GM12872 (cell line): ENCODE results near the gene ORMDL2.

ENCODE experiments used
- TF ChIP-seq, protein P1 (sequence below): IDR thresholded peaks from 3 replicates; pipeline ENCODE4 v1.5.1; 2011; ENCODE audit warnings: low read depth, mild to moderate bottlenecking, low read length, moderate library complexity; ENCODE audit not compliant: insufficient read depth

The ORMDL2 gene

DNA sequence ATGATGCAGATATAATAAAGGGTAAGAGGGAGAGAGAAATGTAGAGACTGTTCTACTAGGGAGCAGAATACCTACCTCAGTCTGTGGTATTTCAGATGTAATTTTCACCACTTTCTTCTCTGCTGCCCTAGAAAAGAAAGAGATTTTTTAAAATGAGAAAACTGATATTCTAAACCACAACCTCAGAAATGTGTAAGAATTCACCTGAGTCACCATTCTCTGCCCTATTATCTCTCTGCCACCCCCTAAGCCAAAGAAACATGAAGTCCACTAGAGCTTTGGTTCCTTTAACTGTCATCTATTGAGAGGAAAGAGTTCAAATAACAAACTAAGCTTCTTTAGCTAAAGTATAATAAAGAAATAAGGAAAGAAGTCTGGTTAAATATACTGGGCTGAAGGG, 21.9 kb upstream of the ORMDL2 start:
- TF ChIP-seq, protein P1, sequence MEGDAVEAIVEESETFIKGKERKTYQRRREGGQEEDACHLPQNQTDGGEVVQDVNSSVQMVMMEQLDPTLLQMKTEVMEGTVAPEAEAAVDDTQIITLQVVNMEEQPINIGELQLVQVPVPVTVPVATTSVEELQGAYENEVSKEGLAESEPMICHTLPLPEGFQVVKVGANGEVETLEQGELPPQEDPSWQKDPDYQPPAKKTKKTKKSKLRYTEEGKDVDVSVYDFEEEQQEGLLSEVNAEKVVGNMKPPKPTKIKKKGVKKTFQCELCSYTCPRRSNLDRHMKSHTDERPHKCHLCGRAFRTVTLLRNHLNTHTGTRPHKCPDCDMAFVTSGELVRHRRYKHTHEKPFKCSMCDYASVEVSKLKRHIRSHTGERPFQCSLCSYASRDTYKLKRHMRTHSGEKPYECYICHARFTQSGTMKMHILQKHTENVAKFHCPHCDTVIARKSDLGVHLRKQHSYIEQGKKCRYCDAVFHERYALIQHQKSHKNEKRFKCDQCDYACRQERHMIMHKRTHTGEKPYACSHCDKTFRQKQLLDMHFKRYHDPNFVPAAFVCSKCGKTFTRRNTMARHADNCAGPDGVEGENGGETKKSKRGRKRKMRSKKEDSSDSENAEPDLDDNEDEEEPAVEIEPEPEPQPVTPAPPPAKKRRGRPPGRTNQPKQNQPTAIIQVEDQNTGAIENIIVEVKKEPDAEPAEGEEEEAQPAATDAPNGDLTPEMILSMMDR: no peak

DNA sequence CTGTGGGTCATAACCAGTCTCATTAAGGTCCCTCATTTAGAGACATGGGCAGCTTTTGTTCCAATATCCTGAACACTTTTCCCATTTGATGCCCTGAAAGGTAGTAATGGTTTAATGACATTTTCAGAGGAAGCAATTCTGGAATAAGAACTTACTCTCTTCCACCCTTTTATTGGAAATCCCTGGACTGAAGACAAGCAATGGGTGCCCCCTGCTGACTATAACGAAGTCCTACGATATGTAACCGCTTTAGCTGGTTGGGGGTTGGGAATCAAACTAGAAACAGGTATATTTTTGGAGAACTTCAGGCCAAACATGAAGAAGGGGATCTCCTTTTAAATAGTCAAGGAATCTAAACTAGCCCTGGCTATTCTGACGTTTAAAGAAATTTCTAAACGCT, 20.8 kb upstream of the ORMDL2 start:
- TF ChIP-seq, protein P1: peak; percentile 33

DNA sequence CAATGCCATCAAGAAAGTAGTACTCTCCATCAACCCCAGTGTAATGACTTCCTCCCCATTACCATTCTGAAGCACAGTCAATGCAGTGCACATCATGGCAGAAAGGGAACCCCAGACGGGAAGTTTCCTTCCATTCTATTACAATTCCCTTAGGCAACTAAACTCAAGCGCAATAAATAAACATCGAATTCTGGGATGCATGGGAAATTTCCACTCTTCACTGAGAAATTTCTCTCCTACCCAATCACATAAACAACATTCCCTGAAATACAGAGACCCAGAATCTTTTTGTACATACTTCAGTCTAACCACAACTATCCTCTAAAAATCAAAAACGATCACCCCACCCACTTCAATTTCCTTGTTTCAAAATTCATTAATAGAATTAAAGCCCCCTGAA, 20.3 kb upstream of the ORMDL2 start:
- TF ChIP-seq, protein P1: no peak

DNA sequence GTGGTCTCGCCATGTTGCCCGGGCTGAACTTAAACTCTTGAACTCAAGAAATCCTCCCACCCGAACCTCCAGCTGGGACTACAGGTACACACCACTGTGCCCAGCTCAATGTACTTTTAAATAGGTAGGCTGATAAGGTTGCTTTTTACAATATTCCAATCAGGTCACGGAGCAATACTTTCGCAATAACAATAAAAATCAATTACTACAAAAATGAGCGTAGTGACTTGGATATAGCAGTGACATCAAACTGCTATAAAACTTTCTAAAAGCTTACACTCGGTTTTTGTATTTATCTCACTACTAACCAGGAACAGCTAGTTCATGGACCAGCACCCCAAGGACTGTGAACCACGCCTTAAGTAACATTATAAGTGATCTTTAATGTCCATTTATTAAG, 10.9 kb upstream of the ORMDL2 start:
- TF ChIP-seq, protein P1: no peak

DNA sequence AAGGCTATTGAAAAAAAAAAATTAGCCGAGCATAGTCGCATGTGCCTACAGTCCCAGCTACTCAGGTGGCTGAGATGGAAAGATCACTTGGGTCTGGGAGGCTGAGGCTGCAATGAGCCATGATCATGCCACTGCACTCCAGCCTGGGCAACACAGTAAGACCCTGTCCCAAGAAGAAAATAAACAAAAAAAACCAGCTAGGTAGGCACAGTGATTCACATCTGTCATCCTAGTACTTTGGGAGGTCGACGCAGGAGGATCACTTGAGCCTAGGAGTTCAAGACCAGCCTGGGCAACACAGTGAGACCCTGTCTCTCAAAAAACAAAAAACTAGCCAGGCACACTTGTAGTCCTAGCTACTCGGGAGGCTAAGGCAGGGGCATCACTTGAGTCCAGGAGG, 8.6 kb upstream of the ORMDL2 start:
- TF ChIP-seq, protein P1: no peak

DNA sequence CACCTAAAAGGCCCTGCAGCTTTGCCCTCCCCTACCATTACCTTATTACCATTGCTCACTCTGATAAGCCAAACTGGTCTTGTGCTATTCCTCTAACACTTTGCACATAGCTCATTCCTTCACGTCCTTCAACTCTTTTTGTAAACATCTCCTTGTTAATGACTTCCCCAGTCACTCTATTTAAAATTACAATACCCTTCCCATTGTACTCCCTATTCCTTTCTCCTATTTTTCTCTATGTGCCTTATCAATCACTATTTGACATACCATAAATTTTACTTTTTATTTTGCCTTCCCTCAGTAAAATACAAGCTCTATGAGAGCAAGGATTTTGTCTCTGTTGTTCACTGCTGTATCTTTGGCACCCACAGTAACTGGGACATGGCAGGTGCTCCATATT, 5.8 kb upstream of the ORMDL2 start:
- TF ChIP-seq, protein P1: no peak

DNA sequence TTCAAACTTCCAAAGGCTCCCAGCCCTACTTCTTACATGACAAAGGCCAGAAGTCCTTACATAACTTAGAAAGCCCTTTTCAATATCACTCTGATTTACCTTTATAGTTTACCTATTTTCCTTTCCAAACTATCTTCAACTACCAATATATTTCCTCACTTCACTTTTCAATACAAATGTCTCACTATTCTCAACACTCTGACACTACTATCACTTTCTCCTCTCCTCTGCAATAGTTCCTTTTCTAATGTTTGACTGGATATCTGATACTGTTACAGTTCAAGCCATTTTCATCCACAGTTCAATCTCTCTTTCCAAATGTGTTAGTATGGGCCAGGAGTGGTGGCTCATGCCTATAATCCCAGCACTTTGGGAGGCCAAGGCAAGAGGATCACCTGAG, 3.6 kb upstream of the ORMDL2 start:
- TF ChIP-seq, protein P1: no peak

DNA sequence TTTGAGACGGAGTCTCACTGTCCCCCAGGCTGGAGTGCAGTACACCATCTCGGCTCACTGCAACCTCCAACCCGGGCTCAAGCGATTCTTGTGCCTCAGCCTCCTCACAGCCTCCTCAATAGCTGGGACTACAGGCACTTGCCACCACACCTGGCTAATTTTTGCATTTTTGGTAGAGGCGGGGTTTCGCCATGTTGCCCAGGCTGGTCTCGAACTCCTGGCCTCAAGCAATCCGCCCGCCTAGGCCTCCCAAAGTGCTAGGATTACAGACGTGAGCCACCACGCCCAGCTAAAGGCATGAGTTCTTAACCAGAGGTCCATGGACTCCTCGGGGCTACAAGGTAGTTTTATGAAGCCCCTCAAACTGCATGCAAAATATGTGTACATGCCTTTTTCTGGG, 2.4 kb upstream of the ORMDL2 start:
- TF ChIP-seq, protein P1: no peak
